ENCODE data around the gene PRKCD. TPM values are rescaled to one million over a fixed set of nuclear protein-coding genes. Genes with fewer than 3 reads are reported as not detected.

PRKCD gene
- total and polyA plus RNA-seq, 12 donors: 10.7 to 156 (median 49.2) TPM

DNA sequence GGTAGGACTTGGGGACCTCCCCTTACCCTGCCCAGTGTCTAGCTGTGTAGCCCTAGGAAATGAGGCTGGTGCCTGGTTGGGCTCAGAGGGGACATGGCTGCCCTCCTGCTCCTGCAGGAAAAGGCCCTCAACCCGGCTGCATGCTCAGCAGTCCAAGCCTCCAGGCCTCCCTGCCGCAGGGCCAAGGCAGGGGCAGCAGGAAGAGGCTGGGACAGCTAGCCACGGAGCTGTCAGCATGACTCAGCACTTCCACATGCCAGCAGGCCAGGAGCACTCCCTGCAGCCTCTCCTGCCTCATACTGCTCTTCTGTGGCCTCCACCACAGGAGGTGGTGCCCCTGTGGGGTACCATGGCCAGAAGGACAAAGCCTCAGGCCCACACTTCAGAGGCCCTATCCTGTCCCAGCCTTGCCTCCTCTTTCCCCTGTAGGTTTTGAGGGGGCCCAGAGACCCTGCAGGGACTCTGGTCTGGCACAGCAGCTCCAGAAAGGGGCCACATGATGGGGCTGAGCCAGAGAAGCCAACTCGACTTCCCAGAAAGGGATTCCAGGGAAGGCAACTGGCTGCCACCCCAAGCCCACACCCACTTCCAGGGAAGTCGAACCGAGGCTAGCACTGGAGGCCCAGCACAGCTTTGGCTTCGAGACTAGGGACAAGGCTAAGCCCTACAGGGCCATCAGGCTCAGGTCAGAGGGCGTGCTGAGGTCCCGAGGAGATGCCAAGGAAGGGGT is 75.3 kb downstream of the PRKCD start:
- no peak overlapping the region for H3K4me3 ChIP-seq
- H3K4me1 ChIP-seq (replicated peaks in 1 of 2): peaks cover 26 to 40% of the 10 kb centered on the region in 2 donors
- TF ChIP-seq, protein P1, sequence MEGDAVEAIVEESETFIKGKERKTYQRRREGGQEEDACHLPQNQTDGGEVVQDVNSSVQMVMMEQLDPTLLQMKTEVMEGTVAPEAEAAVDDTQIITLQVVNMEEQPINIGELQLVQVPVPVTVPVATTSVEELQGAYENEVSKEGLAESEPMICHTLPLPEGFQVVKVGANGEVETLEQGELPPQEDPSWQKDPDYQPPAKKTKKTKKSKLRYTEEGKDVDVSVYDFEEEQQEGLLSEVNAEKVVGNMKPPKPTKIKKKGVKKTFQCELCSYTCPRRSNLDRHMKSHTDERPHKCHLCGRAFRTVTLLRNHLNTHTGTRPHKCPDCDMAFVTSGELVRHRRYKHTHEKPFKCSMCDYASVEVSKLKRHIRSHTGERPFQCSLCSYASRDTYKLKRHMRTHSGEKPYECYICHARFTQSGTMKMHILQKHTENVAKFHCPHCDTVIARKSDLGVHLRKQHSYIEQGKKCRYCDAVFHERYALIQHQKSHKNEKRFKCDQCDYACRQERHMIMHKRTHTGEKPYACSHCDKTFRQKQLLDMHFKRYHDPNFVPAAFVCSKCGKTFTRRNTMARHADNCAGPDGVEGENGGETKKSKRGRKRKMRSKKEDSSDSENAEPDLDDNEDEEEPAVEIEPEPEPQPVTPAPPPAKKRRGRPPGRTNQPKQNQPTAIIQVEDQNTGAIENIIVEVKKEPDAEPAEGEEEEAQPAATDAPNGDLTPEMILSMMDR (IDR thresholded peaks at IDR 0.05): no peak
- peak in 1 of 2 donors; percentile 35 for TF ChIP-seq POLR2A (IDR thresholded peaks at IDR 0.05)
- 52 to 74% (median 63%) methylated on average over 5 to 9 of the region's 9 CpGs for WGBS, 4 donors
- H3K9me3 ChIP-seq (replicated peaks in 1 of 3): no peaks in the 10 kb centered on the region
- intact Hi-C loops (cut with DNase I): no loop called here
- DNase-seq: peak; percentile 81 to 91 (median 89)
- H3K27ac ChIP-seq: peak overlapping the region; percentile 1 to 86 (median 80)
- peaks cover 0 to 80% of the 10 kb centered on the region in 2 donors for H3K36me3 ChIP-seq (replicated peaks in 1 of 2)
- H3K27me3 ChIP-seq: no peaks in the 10 kb centered on the region

DNA sequence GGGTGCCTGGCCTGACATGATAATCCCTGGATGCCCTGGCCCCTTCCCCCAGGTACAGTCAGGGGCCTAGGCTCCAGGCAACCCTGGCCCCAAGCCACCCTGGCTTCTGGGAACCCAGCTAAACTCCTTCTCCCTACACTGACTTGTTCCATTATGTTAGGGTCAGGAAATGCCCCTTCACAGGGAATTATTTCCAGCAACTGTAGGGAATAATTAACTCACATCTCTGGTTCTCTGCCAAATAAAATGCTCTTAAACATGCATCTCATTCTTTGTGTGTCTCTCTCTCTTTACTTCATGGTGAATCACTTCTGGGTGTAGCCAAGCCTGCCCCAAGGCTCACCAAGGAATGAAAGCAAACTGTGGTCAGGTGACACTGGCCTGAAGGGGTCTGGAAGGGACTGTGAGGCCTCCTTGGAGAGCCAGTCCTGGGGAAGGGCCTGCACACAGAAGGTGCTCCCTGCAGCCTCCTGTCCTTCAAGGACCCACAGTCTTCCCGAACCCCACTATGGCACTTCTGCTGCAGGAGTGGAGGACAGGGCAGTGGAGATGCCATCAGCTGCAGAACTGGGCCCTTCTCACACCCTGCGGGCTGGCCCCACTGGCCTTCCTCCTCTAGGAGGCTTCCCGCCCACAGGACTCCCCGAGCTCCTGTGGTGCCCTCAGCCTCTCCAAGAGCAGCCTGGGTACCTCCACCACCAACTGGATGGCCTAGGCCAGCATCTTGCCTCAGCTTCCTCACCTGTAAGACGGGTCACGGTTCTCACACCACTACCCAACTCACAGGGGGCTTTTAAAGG is 77.2 kb downstream of the PRKCD start:
- no peak for TF ChIP-seq POLR2A (IDR thresholded peaks at IDR 0.05)
- intact Hi-C loops (cut with DNase I): no loop called here
- Histone ChIP-seq H3K27ac (peak overlapping the region in 4 of 5 donors; percentile 13 to 86 (median 68)), H3K4me1 (replicated peaks in 1 of 2) (peaks cover 46 to 58% of the 10 kb centered on the region in 2 donors), H3K36me3 (replicated peaks in 1 of 2) (peaks cover 0 to 71% of the 10 kb centered on the region in 2 donors), H3K9me3 (replicated peaks in 1 of 3) (no peaks in the 10 kb centered on the region), H3K4me3 (no peak overlapping the region), H3K27me3 (no peaks in the 10 kb centered on the region)
- DNase-seq: peak in 5 of 7 donors; percentile 54 to 69 (median 62)
- WGBS, 4 donors: 81 to 94% (median 88%) methylated on average over 6 of the region's 6 CpGs

DNA sequence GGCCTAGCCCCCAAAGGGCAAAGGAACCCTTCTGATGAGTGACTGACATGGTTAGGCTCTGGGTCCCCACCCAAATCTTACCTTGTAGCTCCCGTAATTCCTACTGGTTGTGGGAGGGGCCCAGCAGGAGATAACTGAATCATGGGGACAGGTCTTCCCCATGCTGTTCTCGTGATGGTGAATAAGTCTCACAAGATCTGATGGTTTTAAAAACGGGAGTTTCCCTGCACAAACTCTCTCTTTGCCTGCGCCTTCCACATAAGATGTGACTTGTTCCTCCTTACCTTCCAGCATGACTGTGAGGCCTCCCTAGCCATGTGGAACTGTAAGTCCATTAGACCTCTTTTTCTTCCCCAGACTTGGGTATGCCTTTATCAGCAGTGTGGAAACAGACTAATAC is 77.9 kb downstream of the PRKCD start:
- no peaks in the 10 kb centered on the region for H3K9me3 ChIP-seq (replicated peaks in 1 of 3)
- intact Hi-C loops (cut with DNase I): no loop called here
- H3K4me1 ChIP-seq (replicated peaks in 1 of 2): peaks cover 51 to 59% of the 10 kb centered on the region in 2 donors
- 85 to 96% (median 93%) methylated on average over 4 of the region's 4 CpGs for WGBS, 4 donors
- TF ChIP-seq, protein P1 (IDR thresholded peaks at IDR 0.05): no peak
- TF ChIP-seq POLR2A (IDR thresholded peaks at IDR 0.05): no peak
- peaks cover 0 to 65% of the 10 kb centered on the region in 2 donors for H3K36me3 ChIP-seq (replicated peaks in 1 of 2)
- H3K4me3 ChIP-seq: no peak overlapping the region
- DNase-seq: no peak
- no peaks in the 10 kb centered on the region for H3K27me3 ChIP-seq
- peak overlapping the region in 4 of 5 donors; percentile 13 to 86 (median 68) for H3K27ac ChIP-seq

DNA sequence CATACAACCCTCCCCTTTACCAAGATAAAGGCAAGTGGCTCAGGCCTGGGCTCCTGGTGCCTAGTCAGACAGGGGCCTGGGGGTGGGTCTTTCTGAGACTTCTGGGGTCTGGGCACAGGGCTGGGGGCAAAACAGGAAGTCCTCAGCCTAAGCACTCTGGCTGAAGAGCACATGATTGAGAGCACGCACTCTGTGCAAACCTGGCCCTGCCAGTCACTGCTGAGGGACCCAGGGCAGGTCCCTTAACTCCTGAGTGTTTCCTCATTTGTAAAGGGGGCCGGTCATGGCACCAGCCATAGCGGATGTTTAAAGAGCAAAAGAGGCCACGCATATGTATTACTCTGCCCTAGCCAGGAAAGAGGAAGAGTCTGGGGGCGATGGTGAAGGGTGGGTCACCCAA is 78.8 kb downstream of the PRKCD start:
- no peak for DNase-seq
- Histone ChIP-seq H3K4me1 (replicated peaks in 1 of 2) (peaks cover 58 to 62% of the 10 kb centered on the region in 2 donors), H3K36me3 (replicated peaks in 1 of 2) (peaks cover 0 to 56% of the 10 kb centered on the region in 2 donors), H3K4me3 (no peak overlapping the region), H3K27me3 (no peaks in the 10 kb centered on the region), H3K9me3 (replicated peaks in 1 of 3) (no peaks in the 10 kb centered on the region), H3K27ac (peak overlapping the region in 2 of 5 donors; percentile 32 to 68)
- 81 to 91% (median 88%) methylated on average over 4 to 5 of the region's 5 CpGs for WGBS, 4 donors
- no peak for TF ChIP-seq POLR2A (IDR thresholded peaks at IDR 0.05)
- TF ChIP-seq, protein P1 (IDR thresholded peaks at IDR 0.05): no peak
- intact Hi-C loops (cut with DNase I): no loop called here
